ENCODE results near the gene SEC24B.

GRCh38 chr4:109383823-109384222 is 49.8 kb upstream of the SEC24B start:
- TF ChIP-seq EZH2 (IDR thresholded peaks at IDR 0.05), result no peak
- TF ChIP-seq POLR2AphosphoS5 (IDR thresholded peaks at IDR 0.05; ENCODE audit: borderline replicate concordance, low read depth, low read length), result no peak
